ENCODE measurements around the gene PAIP2B.

The PAIP2B gene

DNA sequence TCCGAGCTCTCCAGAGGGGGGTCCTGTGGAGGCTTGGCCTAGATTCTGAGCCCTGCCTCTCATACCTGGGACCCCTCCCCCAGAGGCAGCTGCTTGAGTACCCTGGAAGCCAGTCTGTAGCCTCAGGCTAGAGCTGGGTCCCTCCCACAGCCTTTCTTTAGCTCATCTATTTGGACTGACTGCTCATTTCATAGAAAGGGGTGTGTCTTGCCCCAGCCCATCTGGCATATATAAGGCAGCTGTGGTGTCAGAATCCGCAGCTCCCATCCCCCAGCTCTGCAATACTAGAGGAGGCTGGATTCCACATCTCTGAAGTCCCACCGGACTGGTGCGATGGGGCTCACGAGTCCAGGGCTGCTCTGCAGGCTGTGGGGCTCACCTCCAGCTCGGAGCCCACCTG, 70.3 kb downstream of the PAIP2B start:
- H3K9me3 ChIP-seq (ENCODE audit: control extremely low read depth in 1 of 5, control insufficient read depth in 4 of 5, insufficient read depth in 2 of 5, low read depth in 1 of 5, low read length in 4 of 5) = no peaks in the 10 kb centered on the region
- POLR2A ChIA-PET = no interaction called here
- no peaks in the 10 kb centered on the region for H3K36me3 ChIP-seq (ENCODE audit: control insufficient read depth in 4 of 4, insufficient read depth in 4 of 4, low read length in 3 of 4)
- CTCF ChIA-PET = interaction anchor here (0.9 to 4.6 kb wide), 14 partner anchors 12 to 355 kb away, joined by 3 to 20 read pairs (median 5); no protein-coding TSS in a partner anchor
- H3K27me3 ChIP-seq (replicated peaks in 2 of 5; ENCODE audit: control insufficient read depth in 4 of 5, insufficient read depth in 5 of 5, low read length in 4 of 5) = peaks cover 0 to 6% (median 0%) of the 10 kb centered on the region in 5 experiments
- H3K4me3 ChIP-seq (ENCODE audit: control insufficient read depth in 1 of 7, extremely low read depth in 1 of 7, insufficient read depth in 4 of 7, low read depth in 2 of 7, low read length in 6 of 7) = peak overlapping the region in 1 of 7 experiments; percentile 55
- no peak overlapping the region for H3K27ac ChIP-seq (ENCODE audit: insufficient read depth in 1 of 2, low read depth in 1 of 2, low read length in 2 of 2, poor library complexity in 1 of 2, severe bottlenecking in 2 of 2)
- no peak for DNase-seq
- WGBS (ENCODE audit: insufficient coverage) = 87% methylated on average over 6 of the region's 6 CpGs
- H3K4me1 ChIP-seq (ENCODE audit: control extremely low read depth in 1 of 4, control insufficient read depth in 4 of 4, insufficient read depth in 4 of 4, low read length in 3 of 4) = peaks cover 0 to 9% (median 4%) of the 10 kb centered on the region in 4 experiments

GRCh38 chr2:71155846-71156245, 71.1 kb downstream of the PAIP2B start:
- CTCF ChIA-PET = interaction anchor here (0.6 to 4.6 kb wide), 17 partner anchors 11 to 355 kb away, joined by 3 to 20 read pairs (median 4); no protein-coding TSS in a partner anchor
- no peak overlapping the region for H3K27ac ChIP-seq (ENCODE audit: insufficient read depth in 1 of 2, low read depth in 1 of 2, low read length in 2 of 2, poor library complexity in 1 of 2, severe bottlenecking in 2 of 2)
- POLR2A ChIA-PET = no interaction called here
- no peak for DNase-seq
- no peaks in the 10 kb centered on the region for H3K9me3 ChIP-seq (ENCODE audit: control extremely low read depth in 1 of 5, control insufficient read depth in 4 of 5, insufficient read depth in 2 of 5, low read depth in 1 of 5, low read length in 4 of 5)
- H3K27me3 ChIP-seq (replicated peaks in 2 of 5; ENCODE audit: control insufficient read depth in 4 of 5, insufficient read depth in 5 of 5, low read length in 4 of 5) = peaks cover 0 to 6% (median 0%) of the 10 kb centered on the region in 5 experiments
- 100% methylated on average over 1 of the region's 4 CpGs for WGBS (ENCODE audit: insufficient coverage)
- no peak overlapping the region for H3K4me3 ChIP-seq (ENCODE audit: control insufficient read depth in 1 of 7, extremely low read depth in 1 of 7, insufficient read depth in 4 of 7, low read depth in 2 of 7, low read length in 6 of 7)
- no peaks in the 10 kb centered on the region for H3K36me3 ChIP-seq (ENCODE audit: control insufficient read depth in 4 of 4, insufficient read depth in 4 of 4, low read length in 3 of 4)
- peaks cover 0 to 9% (median 4%) of the 10 kb centered on the region in 4 experiments for H3K4me1 ChIP-seq (ENCODE audit: control extremely low read depth in 1 of 4, control insufficient read depth in 4 of 4, insufficient read depth in 4 of 4, low read length in 3 of 4)

DNA sequence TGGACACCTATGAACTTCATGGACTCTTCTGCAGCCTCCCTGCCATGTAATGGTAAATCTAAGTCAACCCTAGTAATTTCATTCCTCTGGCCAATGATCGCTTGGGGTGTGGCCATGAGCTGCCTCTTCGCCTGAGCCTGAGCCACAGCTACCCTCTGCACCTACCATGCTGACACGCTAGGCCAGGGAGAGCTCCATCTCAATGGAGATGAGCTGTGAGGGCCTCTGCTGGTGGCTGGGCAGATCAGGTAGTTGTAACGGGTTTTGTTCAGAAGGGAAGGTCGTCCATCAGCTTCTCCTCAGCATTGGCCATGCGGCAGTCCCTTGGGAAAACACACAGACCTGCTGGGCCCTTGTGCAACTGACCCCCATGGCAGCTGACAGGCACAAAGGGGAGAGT, 72.1 kb downstream of the PAIP2B start:
- WGBS (ENCODE audit: insufficient coverage) = 90% methylated on average over 6 of the region's 6 CpGs
- POLR2A ChIA-PET = no interaction called here

DNA sequence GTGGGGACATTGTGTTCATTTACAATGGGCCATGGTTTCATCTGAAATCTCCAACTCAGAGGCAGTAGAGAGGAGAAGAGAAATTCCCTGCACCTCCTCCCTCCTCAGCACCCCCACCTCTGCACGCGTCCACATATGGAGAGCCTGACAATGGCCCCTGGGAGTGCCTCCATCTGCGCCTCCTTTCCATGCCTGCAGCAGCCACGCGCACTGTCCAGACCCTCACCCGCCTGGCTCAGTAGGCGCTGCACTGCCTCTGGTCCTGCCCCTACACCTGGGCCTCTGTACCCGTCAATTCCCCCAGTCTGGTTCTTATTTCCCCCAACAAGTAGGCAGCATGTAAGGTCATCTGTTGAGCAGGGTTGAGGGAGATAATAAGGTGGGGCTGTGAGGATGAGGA, 72.6 kb downstream of the PAIP2B start:
- WGBS (ENCODE audit: insufficient coverage) = 100% methylated on average over 5 of the region's 8 CpGs
- POLR2A ChIA-PET = interaction anchor here (1.0 kb wide), 1 partner anchor 86 kb away, joined by 3 read pairs; no protein-coding TSS in a partner anchor
- H3K27ac ChIP-seq (ENCODE audit: insufficient read depth in 1 of 2, low read depth in 1 of 2, low read length in 2 of 2, poor library complexity in 1 of 2, severe bottlenecking in 2 of 2) = no peak overlapping the region
- H3K27me3 ChIP-seq (replicated peaks in 2 of 5; ENCODE audit: control insufficient read depth in 4 of 5, insufficient read depth in 5 of 5, low read length in 4 of 5) = peaks cover 0 to 6% (median 0%) of the 10 kb centered on the region in 5 experiments
- CTCF ChIA-PET = interaction anchor here (0.7 to 4.6 kb wide), 9 partner anchors 20 to 357 kb away, joined by 3 to 20 read pairs (median 3); partner anchors contain the start of genes NAGK and ZNF638
- no peaks in the 10 kb centered on the region for H3K9me3 ChIP-seq (ENCODE audit: control extremely low read depth in 1 of 5, control insufficient read depth in 4 of 5, insufficient read depth in 2 of 5, low read depth in 1 of 5, low read length in 4 of 5)
- no peak for DNase-seq
- H3K36me3 ChIP-seq (ENCODE audit: control insufficient read depth in 4 of 4, insufficient read depth in 4 of 4, low read length in 3 of 4) = peaks cover under 1 to 15% (median 11%) of the 10 kb centered on the region in 4 experiments
- no peak overlapping the region for H3K4me3 ChIP-seq (ENCODE audit: control insufficient read depth in 1 of 7, extremely low read depth in 1 of 7, insufficient read depth in 4 of 7, low read depth in 2 of 7, low read length in 6 of 7)
- peaks cover 0 to 9% (median 4%) of the 10 kb centered on the region in 4 experiments for H3K4me1 ChIP-seq (ENCODE audit: control extremely low read depth in 1 of 4, control insufficient read depth in 4 of 4, insufficient read depth in 4 of 4, low read length in 3 of 4)

More for the DNA sequence above, 72.1 kb downstream of the PAIP2B start:
- peaks cover 0 to 6% (median 0%) of the 10 kb centered on the region in 5 experiments for H3K27me3 ChIP-seq (replicated peaks in 2 of 5; ENCODE audit: control insufficient read depth in 4 of 5, insufficient read depth in 5 of 5, low read length in 4 of 5)
- H3K4me1 ChIP-seq (ENCODE audit: control extremely low read depth in 1 of 4, control insufficient read depth in 4 of 4, insufficient read depth in 4 of 4, low read length in 3 of 4) = peaks cover 0 to 9% (median 4%) of the 10 kb centered on the region in 4 experiments
- CTCF ChIA-PET = interaction anchor here (0.7 to 4.6 kb wide), 13 partner anchors 17 to 357 kb away, joined by 3 to 20 read pairs (median 3); partner anchors contain the start of genes NAGK and ZNF638
- peak; percentile 22 to 48 (median 42) for DNase-seq
- H3K9me3 ChIP-seq (ENCODE audit: control extremely low read depth in 1 of 5, control insufficient read depth in 4 of 5, insufficient read depth in 2 of 5, low read depth in 1 of 5, low read length in 4 of 5) = no peaks in the 10 kb centered on the region
- no peak overlapping the region for H3K4me3 ChIP-seq (ENCODE audit: control insufficient read depth in 1 of 7, extremely low read depth in 1 of 7, insufficient read depth in 4 of 7, low read depth in 2 of 7, low read length in 6 of 7)
- H3K36me3 ChIP-seq (ENCODE audit: control insufficient read depth in 4 of 4, insufficient read depth in 4 of 4, low read length in 3 of 4) = peaks cover 0 to 10% (median 7%) of the 10 kb centered on the region in 4 experiments
- no peak overlapping the region for H3K27ac ChIP-seq (ENCODE audit: insufficient read depth in 1 of 2, low read depth in 1 of 2, low read length in 2 of 2, poor library complexity in 1 of 2, severe bottlenecking in 2 of 2)

DNA sequence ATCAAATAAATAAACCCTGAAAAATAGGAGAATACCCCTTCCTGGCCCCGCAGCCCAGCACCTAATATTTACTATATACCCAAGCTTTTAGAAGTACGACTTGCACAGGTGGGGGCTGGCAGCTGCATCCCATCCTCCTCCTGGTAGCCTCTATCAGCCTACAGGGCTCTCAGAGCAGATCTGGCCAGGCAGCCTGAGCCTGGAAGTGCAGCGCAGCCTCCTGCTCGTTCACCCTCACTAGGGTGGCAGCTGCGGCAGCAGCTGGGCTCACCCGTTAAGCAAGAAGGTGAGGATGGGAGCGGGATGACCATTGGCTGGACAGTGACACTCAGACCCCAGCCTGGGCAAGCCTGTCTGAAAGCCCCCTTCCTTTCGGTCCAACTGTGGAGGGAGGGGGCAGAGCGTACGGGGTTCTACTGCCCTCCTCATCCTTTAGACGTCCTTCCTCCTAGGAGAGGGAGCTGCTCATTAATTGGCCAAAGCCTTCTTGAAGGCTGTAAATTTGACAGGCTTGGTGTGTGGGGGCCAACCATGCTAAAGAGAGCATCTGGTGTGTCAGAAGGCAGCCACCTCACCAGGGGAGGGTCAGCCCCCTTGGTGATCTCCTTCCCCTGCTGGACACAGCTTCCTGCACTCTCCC, 73.2 kb downstream of the PAIP2B start:
- DNase-seq = no peak
- ChIA-PET CTCF (interaction anchor here (1.1 to 4.6 kb wide), 3 partner anchors 53 to 358 kb away, joined by 3 to 20 read pairs (median 4); no protein-coding TSS in a partner anchor), POLR2A (interaction anchor here (0.6 to 1.0 kb wide), 2 partner anchors 19 to 86 kb away, joined by 3 read pairs; no protein-coding TSS in a partner anchor)
- Histone ChIP-seq H3K36me3 (ENCODE audit: control insufficient read depth in 4 of 4, insufficient read depth in 4 of 4, low read length in 3 of 4) (peaks cover 6 to 21% (median 17%) of the 10 kb centered on the region in 4 experiments), H3K9me3 (ENCODE audit: control extremely low read depth in 1 of 5, control insufficient read depth in 4 of 5, insufficient read depth in 2 of 5, low read depth in 1 of 5, low read length in 4 of 5) (no peaks in the 10 kb centered on the region), H3K27me3 (replicated peaks in 2 of 5; ENCODE audit: control insufficient read depth in 4 of 5, insufficient read depth in 5 of 5, low read length in 4 of 5) (peaks cover 0 to 6% (median 0%) of the 10 kb centered on the region in 5 experiments), H3K27ac (ENCODE audit: insufficient read depth in 1 of 2, low read depth in 1 of 2, low read length in 2 of 2, poor library complexity in 1 of 2, severe bottlenecking in 2 of 2) (no peak overlapping the region), H3K4me1 (ENCODE audit: control extremely low read depth in 1 of 4, control insufficient read depth in 4 of 4, insufficient read depth in 4 of 4, low read length in 3 of 4) (peaks cover 0 to 9% (median 4%) of the 10 kb centered on the region in 4 experiments), H3K4me3 (ENCODE audit: control insufficient read depth in 1 of 7, extremely low read depth in 1 of 7, insufficient read depth in 4 of 7, low read depth in 2 of 7, low read length in 6 of 7) (no peak overlapping the region)
- 98% methylated on average over 10 of the region's 11 CpGs for WGBS (ENCODE audit: insufficient coverage)

DNA sequence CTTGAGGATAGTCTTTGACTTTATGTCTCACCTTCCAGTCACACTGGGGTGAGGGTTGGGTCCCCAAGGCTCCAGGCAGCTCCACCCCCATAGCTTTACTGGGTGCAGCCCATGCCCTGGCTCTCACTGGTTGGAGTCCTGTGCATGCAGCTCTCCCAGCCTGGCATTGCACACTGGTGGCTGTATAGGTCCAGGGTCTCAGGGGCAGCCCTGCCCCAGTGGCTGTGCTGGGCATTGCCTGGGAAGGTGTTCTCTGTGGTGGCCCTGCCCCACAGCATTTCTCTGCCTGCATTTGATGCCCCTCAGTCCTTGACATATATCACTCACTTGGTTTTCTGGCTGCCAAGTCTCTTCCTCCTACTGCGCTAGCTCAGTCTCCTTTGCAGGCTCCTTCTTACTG, 75.3 kb downstream of the PAIP2B start:
- Histone ChIP-seq H3K4me3 (ENCODE audit: control insufficient read depth in 1 of 7, extremely low read depth in 1 of 7, insufficient read depth in 4 of 7, low read depth in 2 of 7, low read length in 6 of 7) (no peak overlapping the region), H3K4me1 (ENCODE audit: control extremely low read depth in 1 of 4, control insufficient read depth in 4 of 4, insufficient read depth in 4 of 4, low read length in 3 of 4) (no peaks in the 10 kb centered on the region), H3K9me3 (ENCODE audit: control extremely low read depth in 1 of 5, control insufficient read depth in 4 of 5, insufficient read depth in 2 of 5, low read depth in 1 of 5, low read length in 4 of 5) (no peaks in the 10 kb centered on the region), H3K27ac (ENCODE audit: insufficient read depth in 1 of 2, low read depth in 1 of 2, low read length in 2 of 2, poor library complexity in 1 of 2, severe bottlenecking in 2 of 2) (no peak overlapping the region), H3K36me3 (ENCODE audit: control insufficient read depth in 4 of 4, insufficient read depth in 4 of 4, low read length in 3 of 4) (peaks cover 19 to 37% (median 31%) of the 10 kb centered on the region in 4 experiments), H3K27me3 (replicated peaks in 2 of 5; ENCODE audit: control insufficient read depth in 4 of 5, insufficient read depth in 5 of 5, low read length in 4 of 5) (peaks cover 0 to 4% (median 0%) of the 10 kb centered on the region in 5 experiments)
- ChIA-PET POLR2A (no interaction called here), CTCF (no interaction called here)
- no peak for DNase-seq
- 75% methylated on average over 1 of the region's 1 CpG for WGBS (ENCODE audit: insufficient coverage)
